Stimulated activated naive CD8-positive, alpha-beta T cell treated with anti-CD3 and anti-CD28 coated beads, Interleukin-15, amount 100 ng/mL, for 72 hours (primary cell): ENCODE measurements around the gene TMTC1.

Experiments used
- ATAC-seq: fragments of 150-1000 bp; cut with Tn5 transposase; 2 replicates; pipeline ENCODE4 v1.10.0; 2021; ENCODE audit warnings: mild to moderate bottlenecking, moderate library complexity
- DNase-seq, 2 donors: peaks; one replicate each; pipeline ENCODE4 v3.0.0; 2021 to 2022
- H3K27ac Mint-ChIP-seq, 2 donors: one replicate each; pipeline ENCODE4 v1.8.0; 2022; ENCODE audit warnings: mild to moderate bottlenecking in 2 of 2, mixed read lengths in 2 of 2, moderate library complexity in 2 of 2
- H3K27me3 Mint-ChIP-seq: one replicate; pipeline ENCODE4 v1.8.0; 2022; ENCODE audit warnings: mixed read lengths
- H3K4me1 Mint-ChIP-seq: one replicate; pipeline ENCODE4 v1.8.0; 2022; ENCODE audit warnings: mild to moderate bottlenecking, mixed read lengths
- H3K4me3 Mint-ChIP-seq, 2 donors: one replicate each; pipeline ENCODE4 v1.8.0; 2022; ENCODE audit warnings: mild to moderate bottlenecking in 2 of 2, mixed read lengths in 2 of 2, moderate library complexity in 1 of 2
- H3K9me3 Mint-ChIP-seq, 2 donors: one replicate each; pipeline ENCODE4 v1.8.0; 2022; ENCODE audit warnings: mixed read lengths in 2 of 2

TMTC1 gene

DNA sequence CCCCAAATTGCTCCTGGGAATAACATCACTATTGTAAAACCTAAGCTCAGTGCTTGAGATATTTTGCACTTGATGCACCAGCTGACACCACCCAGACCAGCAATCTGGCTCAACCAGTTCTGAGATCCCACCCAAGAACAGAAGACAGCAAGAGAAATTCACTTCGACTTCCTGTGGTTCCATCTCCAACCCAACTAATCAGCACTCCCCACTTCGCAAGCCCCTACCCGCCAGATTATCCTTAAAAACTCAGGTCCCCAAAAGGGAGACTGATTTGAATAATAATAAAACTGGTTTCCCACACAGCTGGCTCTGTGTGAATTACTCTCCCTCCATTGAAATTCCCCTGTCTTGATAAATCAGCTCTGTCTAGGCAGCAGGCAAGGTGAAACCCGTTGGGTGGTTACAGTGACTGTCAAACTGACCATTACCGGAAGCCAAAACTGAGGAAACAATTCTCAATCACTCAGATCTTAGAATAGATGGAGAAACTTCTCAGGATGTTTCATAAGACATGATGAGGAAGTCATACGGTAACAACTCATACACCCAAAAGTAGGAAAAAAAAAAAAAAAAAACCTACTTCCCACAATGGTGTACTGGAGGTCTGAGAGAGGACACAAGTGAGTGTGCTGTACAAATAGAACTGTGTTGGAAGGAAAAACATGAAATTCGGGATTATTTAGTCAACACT lies 92.4 kb downstream of the TMTC1 start:
- H3K27ac Mint-ChIP-seq: no peak overlapping the region
- no peaks in the 10 kb centered on the region for H3K4me1 Mint-ChIP-seq
- DNase-seq (no peak), ATAC-seq (no peak)
- peaks cover 0 to 5% of the 10 kb centered on the region in 2 donors for H3K9me3 Mint-ChIP-seq
- no peaks in the 10 kb centered on the region for H3K27me3 Mint-ChIP-seq
- no peak overlapping the region for H3K4me3 Mint-ChIP-seq

DNA sequence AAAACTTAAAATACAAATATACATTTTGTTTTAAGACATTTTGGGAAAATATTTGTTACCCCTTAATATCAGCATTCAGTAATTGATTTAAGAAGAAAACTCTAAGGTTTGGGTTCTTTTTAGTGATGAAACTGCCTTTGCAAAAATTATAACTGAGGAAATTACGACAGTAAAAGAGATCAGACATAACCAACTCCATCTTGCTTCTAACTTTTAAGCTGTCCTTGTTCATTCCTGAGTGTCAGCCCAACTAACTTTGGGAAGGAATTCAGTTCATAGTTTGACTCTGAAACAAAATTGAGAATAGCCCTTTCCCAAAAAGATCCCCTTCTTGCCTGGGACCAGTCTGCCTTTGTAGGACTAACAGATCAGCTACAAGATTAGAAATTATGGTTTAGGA lies 93.0 kb downstream of the TMTC1 start:
- Mint-ChIP-seq H3K9me3 (peaks cover 0 to 5% of the 10 kb centered on the region in 2 donors), H3K27ac (no peak overlapping the region)

DNA sequence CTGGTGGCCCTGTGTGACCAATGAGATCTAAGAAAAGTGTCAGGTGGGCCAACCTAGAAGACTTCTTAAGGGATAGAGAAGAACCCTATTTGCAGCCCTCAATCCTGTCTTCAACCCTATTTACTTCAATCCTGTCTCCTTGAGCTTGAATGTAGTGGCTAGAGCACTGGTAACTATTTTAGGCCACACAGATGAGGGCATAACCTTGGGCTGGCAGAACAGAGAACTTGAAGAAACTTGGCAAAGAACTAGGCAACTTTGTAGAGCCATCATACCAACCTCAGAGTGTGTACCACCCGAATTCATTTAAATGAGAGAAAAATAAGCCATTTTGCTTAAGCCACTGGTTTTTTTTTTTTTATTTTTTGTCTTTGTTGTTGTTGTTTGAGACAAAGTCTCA lies 94.8 kb downstream of the TMTC1 start:
- no peaks in the 10 kb centered on the region for H3K4me1 Mint-ChIP-seq
- no peak overlapping the region for H3K4me3 Mint-ChIP-seq
- H3K9me3 Mint-ChIP-seq: peaks cover 0 to 5% of the 10 kb centered on the region in 2 donors
- no peak for DNase-seq
- ATAC-seq: no peak
- no peaks in the 10 kb centered on the region for H3K27me3 Mint-ChIP-seq
- H3K27ac Mint-ChIP-seq: no peak overlapping the region

More for the DNA sequence above, 93.0 kb downstream of the TMTC1 start:
- DNase-seq: no peak
- ATAC-seq: no peak
- no peaks in the 10 kb centered on the region for H3K4me1 Mint-ChIP-seq
- H3K4me3 Mint-ChIP-seq: no peak overlapping the region
- no peaks in the 10 kb centered on the region for H3K27me3 Mint-ChIP-seq

DNA sequence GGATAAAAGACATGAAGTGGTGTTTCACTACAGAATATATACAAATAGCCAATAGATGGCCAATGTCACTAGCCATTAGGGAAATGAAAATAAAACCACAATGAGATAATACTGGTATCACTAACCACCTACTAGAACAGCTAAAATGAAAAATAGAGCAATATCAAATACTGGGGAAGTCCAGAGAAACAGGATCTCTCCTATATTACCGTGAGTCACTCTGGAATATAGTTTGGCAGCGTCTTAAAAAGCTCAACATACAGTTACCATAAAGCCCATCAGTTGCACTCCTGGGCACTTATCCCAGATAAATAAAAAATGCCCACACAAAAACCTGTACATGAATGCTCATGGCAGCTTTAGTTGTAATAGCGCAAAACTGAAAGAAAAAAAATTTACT lies 101.7 kb downstream of the TMTC1 start:
- Mint-ChIP-seq H3K9me3 (no peaks in the 10 kb centered on the region), H3K4me1 (no peaks in the 10 kb centered on the region), H3K27ac (no peak overlapping the region), H3K4me3 (no peak overlapping the region), H3K27me3 (no peaks in the 10 kb centered on the region)
- DNase-seq (no peak), ATAC-seq (no peak)

DNA sequence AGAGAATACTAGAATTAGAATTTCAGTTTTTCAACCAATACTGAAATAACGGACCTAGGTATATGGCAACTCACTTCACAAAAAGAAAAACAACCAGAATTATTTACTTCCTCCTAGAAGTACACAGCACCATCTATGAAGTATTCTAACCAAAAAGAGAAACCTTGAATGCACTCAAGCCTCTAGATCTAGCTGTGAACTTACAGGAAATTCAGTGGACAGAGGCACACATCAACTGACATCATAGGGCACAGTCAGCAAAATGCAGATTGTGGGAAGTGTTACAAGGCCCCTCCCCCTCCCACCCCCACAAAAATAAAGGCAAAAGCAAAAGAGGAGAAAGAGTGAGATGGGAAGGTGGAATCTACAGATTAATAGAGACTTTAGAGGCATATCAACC lies 102.4 kb downstream of the TMTC1 start:
- no peaks in the 10 kb centered on the region for H3K4me1 Mint-ChIP-seq
- H3K27me3 Mint-ChIP-seq: no peaks in the 10 kb centered on the region

DNA sequence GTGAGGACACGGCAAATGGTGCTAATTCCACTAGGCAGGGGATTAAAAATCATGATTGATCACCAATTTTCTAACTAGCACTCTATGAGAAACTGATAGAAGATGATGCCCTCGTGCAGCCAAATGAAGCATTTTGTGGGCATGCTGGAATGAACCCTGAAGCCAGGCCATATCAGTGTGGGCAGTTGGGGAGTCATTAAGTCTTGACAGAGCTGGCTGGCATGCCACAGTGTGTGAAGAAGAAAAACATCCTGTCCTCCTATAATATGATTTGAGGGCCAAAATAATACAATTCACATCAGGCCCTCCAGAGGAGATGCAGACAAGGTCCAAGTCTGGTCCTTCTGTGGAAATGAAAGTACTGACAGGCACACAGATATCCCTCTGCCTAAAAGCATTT lies 107.1 kb downstream of the TMTC1 start:
- H3K4me3 Mint-ChIP-seq: no peak overlapping the region
- H3K9me3 Mint-ChIP-seq: no peaks in the 10 kb centered on the region
- no peaks in the 10 kb centered on the region for H3K4me1 Mint-ChIP-seq
- ATAC-seq (no peak), DNase-seq (no peak)
- H3K27me3 Mint-ChIP-seq: no peaks in the 10 kb centered on the region
- no peak overlapping the region for H3K27ac Mint-ChIP-seq

More for the DNA sequence above, 102.4 kb downstream of the TMTC1 start:
- no peak overlapping the region for H3K4me3 Mint-ChIP-seq
- DNase-seq (no peak), ATAC-seq (no peak)
- no peak overlapping the region for H3K27ac Mint-ChIP-seq
- no peaks in the 10 kb centered on the region for H3K9me3 Mint-ChIP-seq

DNA sequence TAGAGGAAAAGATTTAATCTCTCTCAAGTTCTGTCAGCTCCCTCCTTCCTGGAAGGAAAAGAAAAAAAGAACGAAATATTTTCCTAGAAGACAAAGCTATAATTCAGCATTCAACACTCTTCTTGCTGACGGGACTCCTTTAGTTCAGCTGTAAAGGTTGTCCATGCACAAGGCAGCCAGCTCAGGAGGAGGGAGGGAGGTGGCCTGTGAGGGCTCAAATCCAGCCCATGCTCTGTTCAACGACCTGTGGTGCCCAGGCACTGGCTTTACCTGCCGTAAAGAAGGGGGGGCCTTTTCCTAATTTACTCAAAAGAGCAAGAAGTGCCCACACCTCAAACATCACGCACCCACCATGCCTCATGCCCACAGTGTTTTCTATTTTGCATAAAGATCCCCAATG lies 109.3 kb downstream of the TMTC1 start:
- DNase-seq: no peak
- no peak for ATAC-seq
- Mint-ChIP-seq H3K4me3 (no peak overlapping the region), H3K4me1 (no peaks in the 10 kb centered on the region), H3K27me3 (no peaks in the 10 kb centered on the region), H3K27ac (no peak overlapping the region), H3K9me3 (no peaks in the 10 kb centered on the region)

DNA sequence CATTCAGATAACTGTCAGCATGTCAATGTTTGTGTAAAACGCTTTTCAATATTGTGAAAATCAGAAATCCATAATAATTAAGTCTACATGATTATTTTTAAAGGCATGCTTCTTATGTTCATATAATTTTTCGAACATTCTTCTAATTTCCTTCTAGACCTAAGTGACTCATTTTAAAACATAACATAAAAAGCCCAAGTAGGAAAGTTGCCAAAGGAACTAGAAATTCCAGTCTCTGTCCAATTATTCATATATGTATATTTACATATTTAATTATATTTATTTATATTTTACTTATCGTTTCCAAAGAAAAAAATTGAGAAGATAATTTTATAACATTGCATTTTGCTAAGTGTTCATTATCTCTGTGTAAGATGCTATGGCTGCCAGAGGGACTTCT lies 110.4 kb downstream of the TMTC1 start:
- Mint-ChIP-seq H3K4me1 (no peaks in the 10 kb centered on the region), H3K9me3 (no peaks in the 10 kb centered on the region), H3K4me3 (no peak overlapping the region), H3K27ac (no peak overlapping the region), H3K27me3 (no peaks in the 10 kb centered on the region)
- ATAC-seq: no peak
- no peak for DNase-seq

DNA sequence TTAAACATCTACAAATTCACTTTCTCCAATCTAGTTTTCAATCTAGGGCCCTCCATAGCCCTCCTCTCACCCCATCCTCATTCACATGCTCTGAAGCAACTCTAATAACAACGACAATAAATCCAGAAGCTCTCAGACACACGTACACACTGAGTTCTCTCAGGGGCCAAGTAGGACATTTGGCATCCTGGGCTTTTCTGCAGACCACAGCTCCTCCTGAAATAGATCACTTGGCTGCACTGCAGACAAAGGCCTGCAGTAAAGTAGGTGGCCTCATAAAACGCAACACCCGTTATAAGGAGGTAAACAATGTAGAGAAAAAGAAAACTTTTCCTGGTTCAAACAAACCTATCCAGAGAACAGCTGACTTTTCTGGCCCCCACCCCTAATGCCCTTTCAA lies 111.2 kb downstream of the TMTC1 start:
- Mint-ChIP-seq H3K9me3 (no peaks in the 10 kb centered on the region), H3K4me3 (no peak overlapping the region), H3K27me3 (no peaks in the 10 kb centered on the region), H3K4me1 (no peaks in the 10 kb centered on the region), H3K27ac (no peak overlapping the region)
- ATAC-seq (no peak), DNase-seq (no peak)

DNA sequence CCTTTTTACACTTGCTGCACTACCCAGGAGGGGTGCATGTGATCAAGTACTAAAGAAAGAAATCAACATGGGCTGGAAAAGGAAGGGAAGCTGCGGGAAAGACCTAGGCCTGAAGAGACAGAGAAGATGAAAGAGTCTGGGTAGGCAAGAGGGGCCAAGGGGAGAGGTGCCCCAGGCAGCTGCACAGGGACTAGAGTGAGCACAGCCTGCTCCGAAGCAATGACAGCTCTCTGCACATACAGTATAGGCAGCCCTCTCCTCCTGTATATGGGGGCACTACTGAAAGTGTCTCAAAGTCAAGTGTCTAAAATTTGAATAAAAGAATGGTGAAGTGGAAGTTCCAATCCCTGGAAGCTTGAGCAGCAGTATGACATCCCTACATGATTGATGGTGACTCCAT lies 112.0 kb downstream of the TMTC1 start:
- H3K4me3 Mint-ChIP-seq: no peak overlapping the region
- DNase-seq: no peak
- no peaks in the 10 kb centered on the region for H3K4me1 Mint-ChIP-seq
- H3K27ac Mint-ChIP-seq: no peak overlapping the region
- ATAC-seq: peak; percentile 50
- H3K27me3 Mint-ChIP-seq: no peaks in the 10 kb centered on the region
- no peaks in the 10 kb centered on the region for H3K9me3 Mint-ChIP-seq

DNA sequence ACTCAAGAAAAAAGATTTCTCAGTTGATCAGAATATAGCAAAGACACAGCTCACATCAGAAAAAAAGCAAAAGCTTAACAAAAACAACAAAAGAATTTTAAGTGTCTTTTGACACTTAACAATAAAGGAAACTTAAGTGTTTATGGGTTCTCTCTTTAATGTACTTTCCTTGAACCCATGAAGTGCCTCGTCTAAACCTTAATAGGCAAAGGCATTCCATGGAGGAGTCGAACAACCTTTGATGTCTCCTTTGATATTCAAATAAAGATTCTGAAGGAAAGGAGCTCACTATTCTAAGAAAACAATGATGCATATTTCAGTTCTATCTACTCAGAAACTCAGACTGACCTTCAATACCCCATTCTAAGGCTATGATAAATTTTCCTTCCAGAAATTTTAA lies 116.7 kb downstream of the TMTC1 start:
- no peak for ATAC-seq
- Mint-ChIP-seq H3K9me3 (no peaks in the 10 kb centered on the region), H3K27me3 (no peaks in the 10 kb centered on the region), H3K4me3 (no peak overlapping the region), H3K4me1 (no peaks in the 10 kb centered on the region), H3K27ac (no peak overlapping the region)
- no peak for DNase-seq

DNA sequence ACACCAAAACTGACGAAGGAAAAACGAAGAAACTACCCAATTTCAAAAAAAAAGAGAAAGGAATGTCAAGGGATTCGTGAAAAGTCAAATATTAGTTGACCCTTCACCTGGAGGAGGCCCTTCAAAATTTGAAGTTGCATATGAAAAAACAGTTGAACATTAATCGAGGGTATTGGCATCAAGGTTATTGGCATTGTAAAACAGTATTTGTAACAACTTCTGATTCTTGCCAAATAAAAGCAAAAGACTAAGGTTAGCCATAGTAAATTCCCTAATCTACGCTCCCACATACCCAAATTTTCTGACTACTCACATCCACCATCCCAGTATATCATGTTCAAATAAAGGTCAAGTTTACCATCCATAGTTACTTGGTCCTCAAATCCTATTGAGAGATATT lies 118.6 kb downstream of the TMTC1 start:
- H3K27ac Mint-ChIP-seq: no peak overlapping the region
- H3K9me3 Mint-ChIP-seq: no peaks in the 10 kb centered on the region
- ATAC-seq: no peak
- no peaks in the 10 kb centered on the region for H3K27me3 Mint-ChIP-seq
- H3K4me3 Mint-ChIP-seq: no peak overlapping the region
- no peaks in the 10 kb centered on the region for H3K4me1 Mint-ChIP-seq
- DNase-seq: no peak

DNA sequence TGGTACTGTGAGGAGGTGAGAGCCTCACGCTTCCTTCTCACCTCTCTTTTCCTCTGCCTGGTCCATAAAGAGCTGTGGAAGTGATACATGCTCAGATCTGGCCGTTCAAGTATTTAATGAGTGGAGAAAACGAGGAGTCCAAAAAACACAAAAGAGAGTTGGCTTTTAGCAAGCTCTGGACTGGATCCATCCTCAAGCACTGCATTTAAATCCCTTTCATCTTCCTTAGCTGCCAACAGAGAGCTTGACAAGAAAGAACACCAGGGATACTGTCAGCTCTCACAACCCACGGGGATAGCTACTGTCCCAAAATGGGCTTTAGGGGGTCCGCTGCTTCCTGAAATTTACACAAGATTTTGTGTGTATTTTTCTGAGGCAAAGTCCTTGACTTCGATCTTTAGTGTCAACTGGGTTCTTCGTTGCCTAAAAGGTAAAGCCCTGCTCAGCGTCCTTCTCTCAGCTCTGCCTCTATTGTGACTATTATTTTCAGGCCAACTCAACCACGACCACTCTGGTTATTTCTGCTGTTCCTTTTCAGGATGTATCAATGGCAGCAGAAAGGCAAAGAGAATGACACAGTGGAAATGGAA lies 120.9 kb downstream of the TMTC1 start:
- H3K9me3 Mint-ChIP-seq: no peaks in the 10 kb centered on the region
- no peak for DNase-seq
- ATAC-seq: no peak
- H3K4me3 Mint-ChIP-seq: no peak overlapping the region
- no peak overlapping the region for H3K27ac Mint-ChIP-seq
- H3K27me3 Mint-ChIP-seq: no peaks in the 10 kb centered on the region
- H3K4me1 Mint-ChIP-seq: no peaks in the 10 kb centered on the region

DNA sequence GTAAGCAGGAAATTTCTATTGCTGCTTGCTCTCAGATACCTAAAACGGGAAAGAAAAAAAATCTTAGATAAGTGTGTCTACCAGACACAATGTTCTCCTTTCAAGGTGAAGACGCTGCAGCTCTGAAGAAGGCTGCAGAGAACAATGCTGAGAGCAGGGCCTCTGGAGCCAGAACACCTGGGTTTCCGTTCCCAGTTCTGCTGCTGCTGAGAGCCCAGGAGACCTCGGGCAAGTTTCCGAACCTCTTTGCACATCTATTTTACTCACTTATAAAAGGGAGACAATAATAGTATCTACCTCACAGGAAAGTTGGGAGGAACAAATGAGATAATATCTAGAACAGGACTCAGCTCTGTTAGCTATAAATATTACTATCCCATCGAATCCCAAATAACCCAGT lies 122.9 kb downstream of the TMTC1 start:
- no peak for DNase-seq
- H3K4me1 Mint-ChIP-seq: no peaks in the 10 kb centered on the region
- H3K9me3 Mint-ChIP-seq: no peaks in the 10 kb centered on the region
- no peak overlapping the region for H3K27ac Mint-ChIP-seq
- H3K4me3 Mint-ChIP-seq: no peak overlapping the region
- no peaks in the 10 kb centered on the region for H3K27me3 Mint-ChIP-seq
- ATAC-seq: no peak

DNA sequence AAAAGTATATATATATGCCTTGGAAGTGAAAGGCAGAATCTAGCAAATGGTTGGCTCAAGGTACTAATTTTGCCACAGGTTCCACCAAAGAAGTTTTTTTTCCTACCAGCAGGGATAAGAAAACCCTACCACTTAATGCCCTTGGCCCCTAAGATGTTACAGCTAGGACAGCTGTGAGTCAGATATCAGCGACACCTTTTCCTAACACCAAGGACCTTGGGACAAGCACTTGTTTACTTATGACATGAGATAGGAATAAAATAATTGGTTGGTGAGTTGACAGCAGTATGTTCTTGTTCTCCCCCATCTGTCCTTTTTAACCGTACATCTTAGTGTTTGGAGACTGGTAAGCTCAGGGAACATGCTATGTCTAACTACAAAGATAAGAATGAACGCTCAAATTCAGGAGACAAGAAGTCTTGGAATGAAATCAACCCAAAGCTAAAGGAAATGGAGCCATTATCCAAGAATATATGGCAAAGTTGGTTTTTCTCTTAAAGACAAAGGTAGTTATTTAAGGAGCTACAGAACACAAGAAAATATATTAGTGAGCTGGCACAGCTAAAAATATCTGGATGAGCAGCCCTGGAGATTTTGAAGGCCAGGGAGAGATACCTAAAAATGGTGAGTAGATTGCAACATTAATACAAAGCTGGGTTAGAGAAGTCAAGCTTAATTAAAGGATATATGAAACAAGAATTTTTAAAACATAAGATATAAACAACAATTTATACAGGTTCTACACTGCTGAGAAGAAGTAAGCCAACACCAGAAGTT lies 126.8 kb downstream of the TMTC1 start:
- Mint-ChIP-seq H3K9me3 (peaks cover 0 to 4% of the 10 kb centered on the region in 2 donors), H3K27me3 (no peaks in the 10 kb centered on the region), H3K4me1 (no peaks in the 10 kb centered on the region), H3K4me3 (no peak overlapping the region), H3K27ac (no peak overlapping the region)
- DNase-seq (no peak), ATAC-seq (no peak)

DNA sequence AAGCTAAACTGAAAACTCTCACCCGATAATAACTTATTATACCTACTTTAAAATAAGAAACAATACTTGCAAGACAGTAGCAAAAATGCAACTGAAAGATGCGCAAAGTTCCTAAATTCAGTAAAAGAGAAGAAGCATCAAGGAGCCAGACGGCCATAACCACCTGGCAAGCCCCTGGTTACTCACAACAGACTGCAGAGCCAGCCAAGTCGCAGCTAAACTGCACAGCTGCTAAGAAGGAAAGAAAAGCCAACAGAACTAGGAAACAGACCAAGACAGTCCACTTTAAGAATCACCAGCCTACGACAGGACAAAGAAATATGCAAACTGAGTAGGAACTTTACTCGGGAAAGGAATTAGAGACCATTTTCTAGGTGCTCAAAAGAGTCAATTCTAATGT lies 127.9 kb downstream of the TMTC1 start:
- Mint-ChIP-seq H3K4me1 (no peaks in the 10 kb centered on the region), H3K9me3 (peaks cover 0 to 5% of the 10 kb centered on the region in 2 donors), H3K4me3 (no peak overlapping the region), H3K27ac (no peak overlapping the region), H3K27me3 (no peaks in the 10 kb centered on the region)
- ATAC-seq (no peak), DNase-seq (no peak)
